A549 (cell line): ENCODE measurements around the gene VPS13D. TPM values are rescaled to one million over a fixed set of nuclear protein-coding genes. Genes with fewer than 3 reads are reported as not detected.
A peak's percentile ranks its signal among the peaks of the same experiment; 100 is the strongest.

Experiments used
- ATAC-seq, 2 experiments: fragments of 200-7000 bp in 1 of 2; fragments of >200 bp in 1 of 2; cut with Nextera tagmentation in 1 of 2; cut with Tn5 transposase in 1 of 2; 3 replicates each; pipeline versions ENCODE4 v1.8.0 to v1.9.1; 2018 to 2020; ENCODE audit warnings: mild to moderate bottlenecking in 1 of 2, moderate library complexity in 1 of 2
- CTCF ChIA-PET: fragments of 300-600 bp; sonication (Branson Sonifier 250); formaldehyde crosslinking; extraction: SDS; loops from one replicate; lab custom pipeline; 2021; ENCODE audit warnings: antibody characterized with exemption, inconsistent platforms; lab: Yijun Ruan, JAX
- POLR2A ChIA-PET: fragments of 350-600 bp; formaldehyde crosslinking; extraction: SDS; loops from one replicate; lab custom pipeline; 2021; ENCODE audit warnings: antibody characterized with exemption, inconsistent platforms; lab: Yijun Ruan, JAX
- DNase-seq, 2 experiments: peaks; one replicate each; pipeline versions ENCODE4 v3.0.0 to v3.0.0-alpha.2; 2011 to 2016; ENCODE audit warnings: low read depth in 1 of 2, low spot score in 1 of 2
- FAIRE-seq: peaks from 2 replicates; lab custom pipeline; 2011; peaks lifted over from hg19 to GRCh38; lab: Jason Lieb, UNC
- H3K27ac ChIP-seq, 2 experiments: fragments of >200 bp; sonication (Bioruptor Twin); formaldehyde crosslinking; 3 replicates each; pipeline ENCODE4 v1.5.1; 2016 to 2017
- H3K4me1 ChIP-seq: fragments of >200 bp; sonication (Bioruptor Twin); formaldehyde crosslinking; 3 replicates; pipeline ENCODE4 v1.6.1; 2016
- H3K4me2 ChIP-seq: fragments of >200 bp; sonication (Bioruptor Twin); formaldehyde crosslinking; 3 replicates; pipeline ENCODE4 v1.6.1; 2016
- H3K4me3 ChIP-seq: fragments of >200 bp; sonication (Bioruptor Twin); formaldehyde crosslinking; 3 replicates; pipeline ENCODE4 v1.5.1; 2016
- H3K9me3 ChIP-seq: fragments of >200 bp; sonication (Bioruptor Twin); formaldehyde crosslinking; 3 replicates; pipeline ENCODE4 v1.6.1; 2016
- BCL3 ChIP-seq: fragments of >200 bp; sonication (Bioruptor Twin); formaldehyde crosslinking; IDR thresholded peaks from 3 replicates; pipeline ENCODE4 v1.6.1; 2016
- BHLHE40 ChIP-seq: IDR thresholded peaks from 2 replicates; pipeline ENCODE4 v1.6.1; 2012; ENCODE audit warnings: low read depth, low read length, inconsistent platforms
- CEBPB ChIP-seq, 2 experiments: fragments of >200 bp in 1 of 2; sonication (Bioruptor Twin) in 1 of 2; formaldehyde crosslinking in 1 of 2; IDR thresholded peaks; 2 replicates each; pipeline ENCODE4 v1.6.1; 2012 to 2016
- EP300 ChIP-seq, 2 experiments: fragments of >200 bp; sonication (Bioruptor Twin); formaldehyde crosslinking; IDR thresholded peaks; 2 replicates in 1 of 2; 3 replicates in 1 of 2; pipeline ENCODE4 v1.6.1; 2016 to 2017
- FOSB ChIP-seq: fragments of 250-450 bp; sonication (Bioruptor Pico); IDR thresholded peaks from 2 replicates; pipeline ENCODE4 v1.5.0; 2020; ENCODE audit warnings: mild to moderate bottlenecking, moderate library complexity
- HOXB13 ChIP-seq: fragments of 250-450 bp; sonication (Bioruptor Pico); IDR thresholded peaks from 2 replicates; pipeline ENCODE4 v1.5.0; 2020; ENCODE audit warnings: low read depth, mild to moderate bottlenecking, moderate library complexity
- JUNB ChIP-seq: fragments of >200 bp; sonication (Bioruptor Twin); formaldehyde crosslinking; IDR thresholded peaks from 2 replicates; pipeline ENCODE4 v1.6.1; 2016
- KDM5A ChIP-seq: fragments of 200-600 bp; sonication (generic); IDR thresholded peaks from 2 replicates; pipeline ENCODE4 v1.6.1; 2016; ENCODE audit warnings: antibody characterized with exemption, mild to moderate bottlenecking
- MAFK ChIP-seq: fragments of 450-650 bp; IDR thresholded peaks from 2 replicates; pipeline ENCODE4 v1.6.1; 2014; ENCODE audit not compliant: partially characterized antibody
- MYC ChIP-seq: IDR thresholded peaks from 2 replicates; pipeline ENCODE4 v1.6.1; 2012; ENCODE audit warnings: mild to moderate bottlenecking, inconsistent platforms, low read length, improper control_type of control experiment, borderline replicate concordance
- NFE2L2 ChIP-seq: fragments of 150-350 bp; conservative IDR thresholded peaks from 2 replicates; pipeline ENCODE4 v1.6.1; 2014; ENCODE audit warnings: low read length
- RCOR1 ChIP-seq: fragments of 150-350 bp; IDR thresholded peaks from 2 replicates; pipeline ENCODE4 v1.6.1; 2014; ENCODE audit warnings: antibody characterized with exemption, low read length, low read depth
- REST ChIP-seq: fragments of 200-600 bp; sonication (generic); IDR thresholded peaks from 2 replicates; pipeline ENCODE4 v1.6.1; 2016; ENCODE audit warnings: antibody characterized with exemption, mild to moderate bottlenecking, moderate library complexity
- SMC3 ChIP-seq: fragments of >200 bp; sonication (Bioruptor Twin); formaldehyde crosslinking; IDR thresholded peaks from 3 replicates; pipeline ENCODE4 v1.6.1; 2018; ENCODE audit warnings: inconsistent platforms
- TFCP2L1 ChIP-seq: fragments of 250-450 bp; sonication (Bioruptor Pico); IDR thresholded peaks from 2 replicates; pipeline ENCODE4 v1.5.0; 2021; ENCODE audit warnings: mild to moderate bottlenecking
- USF2 ChIP-seq: fragments of 450-650 bp; IDR thresholded peaks from 2 replicates; pipeline ENCODE4 v1.6.1; 2014; ENCODE audit warnings: antibody characterized with exemption
- ZFP36 ChIP-seq: fragments of 450-650 bp; IDR thresholded peaks from 2 replicates; pipeline ENCODE4 v1.6.1; 2014; ENCODE audit warnings: borderline replicate concordance; ENCODE audit not compliant: partially characterized antibody
- ZNF302 ChIP-seq: fragments of 250-450 bp; sonication (Bioruptor Pico); IDR thresholded peaks from 2 replicates; pipeline ENCODE4 v1.9.0; 2021; ENCODE audit warnings: inconsistent platforms, mild to moderate bottlenecking, moderate library complexity
- WGBS: methylation state at CpG from one replicate; pipeline ENCODE4 v1.1.6; 2017; ENCODE audit errors: missing lambda C conversion rate; 5-methylcytosine and 5-hydroxymethylcytosine counted together
- polyA plus RNA-seq, 4 experiments: library from polyadenylated mRNA; depleted of rRNA in 3 of 4; stranded (reverse); fragments of >200 nt; fragmentation: RNase III in 1 of 4; extraction: RNeasy Plus Mini Kit Qiagen cat#74134 plus additional on column Dnase treatment in 1 of 4; gene quantifications; 2 replicates in 3 of 4; 3 replicates in 1 of 4; pipeline ENCODE4 v1.2.3, GENCODE V29; 2011 to 2017

VPS13D gene
- polyA plus RNA-seq, 2 of the 4 experiments (the other 2 are of a cell fraction) = 5.4 to 15.9 TPM

GRCh38 chr1:12246584-12246983 is 16.8 kb downstream of the VPS13D start:
- POLR2A ChIA-PET = no interaction called here
- WGBS = 93% methylated on average over 6 of the region's 6 CpGs
- CTCF ChIA-PET = no interaction called here
- no peaks in the 10 kb centered on the region for H3K9me3 ChIP-seq
- TF ChIP-seq EP300 (IDR thresholded peaks at IDR 0.05) (no peak), USF2 (no peak), ZFP36 (no peak), RCOR1 (no peak), NFE2L2 (no peak), MYC (no peak), BCL3 (no peak), SMC3 (no peak), HOXB13 (CRISPR knock-in tag) (no peak), KDM5A (no peak)
- ATAC-seq = no peak
- H3K4me1 ChIP-seq = no peaks in the 10 kb centered on the region
- no peak for DNase-seq
- no peak for FAIRE-seq
- H3K4me2 ChIP-seq = no peak overlapping the region
- H3K27ac ChIP-seq = no peak overlapping the region
- H3K4me3 ChIP-seq = no peak overlapping the region

- Histone ChIP-seq H3K9me3 (no peaks in the 10 kb centered on the region), H3K27ac (no peak overlapping the region), H3K4me2 (no peak overlapping the region), H3K4me1 (no peaks in the 10 kb centered on the region), H3K4me3 (no peak overlapping the region)
- DNase-seq (no peak), FAIRE-seq (no peak), ATAC-seq (no peak)
- ChIA-PET POLR2A (no interaction called here), CTCF (no interaction called here)
- TF ChIP-seq CEBPB (IDR thresholded peaks at IDR 0.05) = no peak
- TF ChIP-seq JUNB = no peak
- no peak for TF ChIP-seq FOSB (CRISPR knock-in tag)
- TF ChIP-seq TFCP2L1 (CRISPR knock-in tag) = no peak
- no peak for TF ChIP-seq ZNF302 (CRISPR knock-in tag)
- no peak for TF ChIP-seq REST
- peak; percentile 27 for TF ChIP-seq MAFK
- 86% methylated on average over 1 of the region's 1 CpG for WGBS
Measured at GRCh38 chr1:12249181-12249580, 19.4 kb downstream of the VPS13D start.

GRCh38 chr1:12249748-12250147 is 19.9 kb downstream of the VPS13D start:
- CTCF ChIA-PET = no interaction called here
- TF ChIP-seq BHLHE40 (no peak), MYC (no peak), EP300 (IDR thresholded peaks at IDR 0.05) (no peak)
- Histone ChIP-seq H3K4me2 (no peak overlapping the region), H3K27ac (no peak overlapping the region), H3K9me3 (no peaks in the 10 kb centered on the region), H3K4me3 (no peak overlapping the region), H3K4me1 (no peaks in the 10 kb centered on the region)
- no peak for DNase-seq
- ATAC-seq = no peak
- no peak for FAIRE-seq
- POLR2A ChIA-PET = no interaction called here
- WGBS = 80% methylated on average over 6 of the region's 6 CpGs
